T47D (cell line): Measurements from ENCODE around the gene GAS6.

Experiments used
- DNase-seq, 2 experiments: peaks; one replicate each; pipeline versions ENCODE4 v3.0.0 to v3.0.0-alpha.2; 2011 to 2012; ENCODE audit warnings: low read depth in 1 of 2, low spot score in 1 of 2
- JUND ChIP-seq: IDR thresholded peaks from 2 replicates; pipeline ENCODE4 v1.6.1; 2012; ENCODE audit warnings: low read depth
- in situ Hi-C: cut with HindIII; loops from 2 replicates; pipeline ENCODE4 v1.10.0; 2016; ENCODE audit warnings: low sequenced_read_pairs, low pct_unique_long_range_greater_than_20kb

The GAS6 gene

GRCh38 chr13:113850722-113851479 lies 13.0 kb downstream of the GAS6 start:
- no peak for DNase-seq
- in situ Hi-C loops, result no loop called here
- TF ChIP-seq JUND, result no peak

GRCh38 chr13:113849981-113850721 lies 13.7 kb downstream of the GAS6 start:
- DNase-seq, result no peak
- in situ Hi-C loops, result no loop called here
- no peak for TF ChIP-seq JUND

- no peak for DNase-seq
- in situ Hi-C loops, result no loop called here
- no peak for TF ChIP-seq JUND
Measured at GRCh38 chr13:113849546-113849945, 14.3 kb downstream of the GAS6 start.

- DNase-seq, result no peak
- TF ChIP-seq JUND, result no peak
- in situ Hi-C loops, result no loop called here
Measured at GRCh38 chr13:113848431-113849260, 15.2 kb downstream of the GAS6 start.

- in situ Hi-C loops, result no loop called here
- no peak for DNase-seq
- TF ChIP-seq JUND, result no peak
Measured at GRCh38 chr13:113848020-113848419, 15.9 kb downstream of the GAS6 start.

GRCh38 chr13:113846636-113847318 lies 17.1 kb downstream of the GAS6 start:
- in situ Hi-C loops, result no loop called here

GRCh38 chr13:113845723-113846635 lies 17.9 kb downstream of the GAS6 start:
- TF ChIP-seq JUND, result no peak
- no peak for DNase-seq
- in situ Hi-C loops, result no loop called here

More at GRCh38 chr13:113846636-113847318, 17.1 kb downstream of the GAS6 start:
- DNase-seq, result no peak
- no peak for TF ChIP-seq JUND

GRCh38 chr13:113845055-113845454 lies 18.8 kb downstream of the GAS6 start:
- no peak for DNase-seq
- in situ Hi-C loops, result no loop called here
- TF ChIP-seq JUND, result no peak

GRCh38 chr13:113843864-113844556 lies 19.9 kb downstream of the GAS6 start:
- in situ Hi-C loops, result no loop called here
- DNase-seq, result no peak
- TF ChIP-seq JUND, result no peak

GRCh38 chr13:113843063-113843654 lies 20.7 kb downstream of the GAS6 start:
- no peak for TF ChIP-seq JUND
- in situ Hi-C loops, result no loop called here
- DNase-seq, result no peak
